ENCODE data around the gene INSR. TPM values are rescaled to one million over a fixed set of nuclear protein-coding genes. Genes with fewer than 3 reads are reported as not detected.

INSR gene
- total and polyA plus RNA-seq, 2 of the 8 experiments (the other 6 are each of a cell fraction or from before 2014, with no cell fraction given), result 13.1 to 48.7 TPM

GRCh38 chr19:7199613-7200533, 94.3 kb downstream of the INSR start:
- H3K79me2 ChIP-seq (ENCODE audit: control insufficient read depth in 1 of 2, insufficient read depth in 2 of 2, low read length in 2 of 2), result peaks cover 0 to 2% of the 10 kb centered on the region in 2 experiments; a peak in 1 of 4 replicates
- H2AFZ ChIP-seq (ENCODE audit: low read length), result no peak overlapping the region
- 0 out of 2 replicates have a peak overlapping the region, but pooled peaks have one; percentile 40 for H2BK15ac ChIP-seq (ENCODE audit: low read length)
- H3K4me2 ChIP-seq (ENCODE audit: insufficient read depth in 1 of 2, low read depth in 2 of 2, low read length in 2 of 2), result no peak overlapping the region
- H3K23ac ChIP-seq (ENCODE audit: insufficient read length), result no peak overlapping the region
- H4K91ac ChIP-seq (replicated peaks; ENCODE audit: insufficient read length, low read length), result no peak overlapping the region
- H3K23me2 ChIP-seq (ENCODE audit: low read depth, low read length), result peaks cover 1% of the 10 kb centered on the region; the same call in 1 of the 2 replicates
- no peaks in the 10 kb centered on the region for H3K27me3 ChIP-seq (replicated peaks in 1 of 4; ENCODE audit: control insufficient read depth in 3 of 4, extremely low read depth in 1 of 4, insufficient read depth in 3 of 4, low read length in 3 of 4)
- H3K9me3 ChIP-seq (ENCODE audit: insufficient read depth in 2 of 2, low read depth in 1 of 2, low read length in 1 of 2), result no peaks in the 10 kb centered on the region
- peak overlapping the region; percentile 32; the same call in 1 of the 2 replicates for H3K18ac ChIP-seq (ENCODE audit: extremely low read depth, low read length)
- peak overlapping the region; percentile 84; the same call in 1 of the 2 replicates for H2BK12ac ChIP-seq (ENCODE audit: low read depth, low read length)
- no peak overlapping the region for H3K27ac ChIP-seq (ENCODE audit: low read depth, low read length)
- H2BK5ac ChIP-seq (ENCODE audit: low read depth, low read length), result no peak overlapping the region
- H3K4ac ChIP-seq (replicated peaks; ENCODE audit: insufficient read length, low read depth, low read length), result no peak overlapping the region
- no peak overlapping the region for H2BK120ac ChIP-seq (replicated peaks; ENCODE audit: low read depth, low read length)
- H3K14ac ChIP-seq (ENCODE audit: insufficient read length), result no peak overlapping the region
- H3K56ac ChIP-seq (replicated peaks; ENCODE audit: insufficient read length, low read depth, low read length), result no peak overlapping the region
- no peak overlapping the region for H2AK5ac ChIP-seq (ENCODE audit: low read depth, low read length)
- no peak overlapping the region for H4K8ac ChIP-seq (ENCODE audit: extremely low read depth, insufficient read depth, low read length)
- H4K20me1 ChIP-seq (replicated peaks in 1 of 2; ENCODE audit: control insufficient read depth in 1 of 2, insufficient read depth in 2 of 2, low read length in 2 of 2), result no peaks in the 10 kb centered on the region
- FAIRE-seq, result no peak
- WGBS, 2 experiments (ENCODE audit: extremely low coverage in 1 of 2, insufficient coverage in 1 of 2, insufficient read length in 1 of 2, insufficient replicate concordance in 2 of 2, low coverage in 1 of 2, low lambda C conversion rate in 2 of 2, missing lambda C conversion rate in 1 of 2), result 78% methylated on average over 14 of the region's 14 CpGs; no CpG with 5 or more reads in 1 of the 2 experiments
- H2BK20ac ChIP-seq (ENCODE audit: low read length), result no peak overlapping the region
- H3K9ac ChIP-seq (replicated peaks in 1 of 4; ENCODE audit: extremely low read depth in 1 of 4, low read depth in 3 of 4, low read length in 3 of 4), result no peak overlapping the region
- no peak for DNase-seq (ENCODE audit: low read depth in 1 of 2, low spot score in 2 of 2)
- no peaks in the 10 kb centered on the region for H3K36me3 ChIP-seq (ENCODE audit: control insufficient read depth in 2 of 4, insufficient read depth in 4 of 4, low read length in 3 of 4)
- H4K5ac ChIP-seq (ENCODE audit: insufficient read length, low read depth, low read length), result no peak overlapping the region
- ChIA-PET CTCF (ENCODE audit: partially characterized antibody) (interaction anchor here (0.7 to 1.2 kb wide), 5 partner anchors 40 to 129 kb away, joined by 3 read pairs; no protein-coding TSS in a partner anchor), POLR2A (ENCODE audit: partially characterized antibody) (interaction anchor here (0.6 to 1.3 kb wide), 3 partner anchors 13 to 94 kb away, joined by 3 read pairs; partner anchors contain the start of gene INSR)
- H3K4me3 ChIP-seq (ENCODE audit: extremely low read depth in 1 of 4, insufficient read depth in 2 of 4, low read depth in 3 of 4, low read length in 4 of 4), result no peak overlapping the region
- no peaks in the 10 kb centered on the region; the same call in 1 of the 2 replicates for H3K79me1 ChIP-seq (ENCODE audit: low read depth, low read length)
- H3K4me1 ChIP-seq (replicated peaks in 1 of 4; ENCODE audit: control insufficient read depth in 3 of 4, insufficient read depth in 4 of 4, low read length in 3 of 4), result peaks cover 0 to 3% (median 0%) of the 10 kb centered on the region in 4 experiments; a peak in 3 of 7 replicates
- TF ChIP-seq CBX8 (IDR thresholded peaks at IDR 0.05; ENCODE audit: borderline replicate concordance, low read depth, low read length) (no peak), CTBP2 (IDR thresholded peaks at IDR 0.05; ENCODE audit: borderline replicate concordance, insufficient read depth, insufficient read length, low read length) (no peak), SRF (IDR thresholded peaks at IDR 0.05; ENCODE audit: low read depth, low read length) (no peak), SP1 (IDR thresholded peaks at IDR 0.05; ENCODE audit: low read depth, low read length) (no peak), MAFK (IDR thresholded peaks at IDR 0.05; ENCODE audit: low read depth, low read length) (no peak), CBX5 (IDR thresholded peaks at IDR 0.05; ENCODE audit: low read depth, low read length) (no peak), YY1 (IDR thresholded peaks at IDR 0.05; ENCODE audit: low read depth, low read length) (no peak)

Data from H1 (cell line).